HG03354 (cell line): ENCODE measurements around the gene FNIP1.
A peak's percentile ranks its signal among the peaks of the same experiment; 100 is the strongest.
"Not testable (repeated sequence)": the region's sequence is repeated elsewhere in the genome, so short reads cannot be mapped to it uniquely, and the experiment has no call there.

ENCODE experiments used
- ATAC-seq: cut with Tn5 transposase; IDR thresholded peaks from one replicate; pipeline ENCODE4 v1.9.1; 2021; ENCODE audit warnings: mild to moderate bottlenecking; ENCODE audit not compliant: unreplicated experiment, poor library complexity, severe bottlenecking

FNIP1 gene

GRCh38 chr5:131796793-131797693 lies at the start of gene FNIP1:
FNIP1 (minus strand) TSS chr5:131797017; CDS start chr5:131796921, 96 bp downstream.
- ATAC-seq: peak; percentile 92

GRCh38 chr5:131846536-131846935 lies 49.7 kb upstream of the FNIP1 start:
- no peak for ATAC-seq

GRCh38 chr5:131845828-131846227 lies 49.0 kb upstream of the FNIP1 start:
- ATAC-seq: no peak

GRCh38 chr5:131842971-131843370 lies 46.2 kb upstream of the FNIP1 start:
- not testable (repeated sequence) for ATAC-seq

GRCh38 chr5:131832702-131833101 lies 35.9 kb upstream of the FNIP1 start:
- ATAC-seq: not testable (repeated sequence)

- peak; percentile 39 for ATAC-seq
Measured at GRCh38 chr5:131825404-131826013, 28.7 kb upstream of the FNIP1 start.

- ATAC-seq: no peak
Measured at GRCh38 chr5:131824631-131825030, 27.8 kb upstream of the FNIP1 start.

- no peak for ATAC-seq
Measured at GRCh38 chr5:131821221-131821620, 24.4 kb upstream of the FNIP1 start.

- no peak for ATAC-seq
Measured at GRCh38 chr5:131818001-131818724, 21.3 kb upstream of the FNIP1 start.

- no peak for ATAC-seq
Measured at GRCh38 chr5:131814990-131815389, 18.2 kb upstream of the FNIP1 start.

- ATAC-seq: no peak
Measured at GRCh38 chr5:131812371-131813160, 15.7 kb upstream of the FNIP1 start.

- peak; percentile 60 for ATAC-seq
Measured at GRCh38 chr5:131810510-131811249, 13.9 kb upstream of the FNIP1 start.

- peak; percentile 36 for ATAC-seq
Measured at GRCh38 chr5:131795879-131796792, 681 bp downstream of the FNIP1 start.

GRCh38 chr5:131795228-131795627 lies 1.6 kb downstream of the FNIP1 start:
- no peak for ATAC-seq

- peak; percentile 19 for ATAC-seq
Measured at GRCh38 chr5:131794586-131794985, 2.2 kb downstream of the FNIP1 start.

GRCh38 chr5:131792896-131793295 lies 3.9 kb downstream of the FNIP1 start:
- ATAC-seq: no peak

GRCh38 chr5:131791866-131792265 lies 5.0 kb downstream of the FNIP1 start:
- no peak for ATAC-seq

GRCh38 chr5:131790550-131790949 lies 6.3 kb downstream of the FNIP1 start:
- no peak for ATAC-seq
